ENCODE data around the gene MAMLD1.

Gene MAMLD1

GRCh38 chrX:150486011-150486410 is 122.9 kb downstream of the MAMLD1 start:
- DNase-seq (ENCODE audit: low read depth in 1 of 2, low spot score in 1 of 2), result peak in 1 of 2 experiments; percentile 47
- Histone ChIP-seq H3K4me3 (replicated peaks; ENCODE audit: insufficient read depth, low read length) (no peak overlapping the region), H3K27me3 (ENCODE audit: insufficient read depth, poor library complexity, severe bottlenecking) (no peaks in the 10 kb centered on the region), H3K27ac (replicated peaks) (no peak overlapping the region)
- no peak for TF ChIP-seq SPI1 (IDR thresholded peaks at IDR 0.05; ENCODE audit: borderline replicate concordance, low read depth)
- TF ChIP-seq, protein P1, sequence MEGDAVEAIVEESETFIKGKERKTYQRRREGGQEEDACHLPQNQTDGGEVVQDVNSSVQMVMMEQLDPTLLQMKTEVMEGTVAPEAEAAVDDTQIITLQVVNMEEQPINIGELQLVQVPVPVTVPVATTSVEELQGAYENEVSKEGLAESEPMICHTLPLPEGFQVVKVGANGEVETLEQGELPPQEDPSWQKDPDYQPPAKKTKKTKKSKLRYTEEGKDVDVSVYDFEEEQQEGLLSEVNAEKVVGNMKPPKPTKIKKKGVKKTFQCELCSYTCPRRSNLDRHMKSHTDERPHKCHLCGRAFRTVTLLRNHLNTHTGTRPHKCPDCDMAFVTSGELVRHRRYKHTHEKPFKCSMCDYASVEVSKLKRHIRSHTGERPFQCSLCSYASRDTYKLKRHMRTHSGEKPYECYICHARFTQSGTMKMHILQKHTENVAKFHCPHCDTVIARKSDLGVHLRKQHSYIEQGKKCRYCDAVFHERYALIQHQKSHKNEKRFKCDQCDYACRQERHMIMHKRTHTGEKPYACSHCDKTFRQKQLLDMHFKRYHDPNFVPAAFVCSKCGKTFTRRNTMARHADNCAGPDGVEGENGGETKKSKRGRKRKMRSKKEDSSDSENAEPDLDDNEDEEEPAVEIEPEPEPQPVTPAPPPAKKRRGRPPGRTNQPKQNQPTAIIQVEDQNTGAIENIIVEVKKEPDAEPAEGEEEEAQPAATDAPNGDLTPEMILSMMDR (IDR thresholded peaks at IDR 0.05; ENCODE audit: insufficient read depth, low read length), result peak; percentile 40

GRCh38 chrX:150487369-150488094 is 124.4 kb downstream of the MAMLD1 start:
- Histone ChIP-seq H3K4me3 (replicated peaks; ENCODE audit: insufficient read depth, low read length) (no peak overlapping the region), H3K27me3 (ENCODE audit: insufficient read depth, poor library complexity, severe bottlenecking) (no peaks in the 10 kb centered on the region), H3K27ac (replicated peaks) (no peak overlapping the region)
- DNase-seq (ENCODE audit: low read depth in 1 of 2, low spot score in 1 of 2), result no peak
- TF ChIP-seq, protein P1 (IDR thresholded peaks at IDR 0.05; ENCODE audit: insufficient read depth, low read length), result no peak

DNA sequence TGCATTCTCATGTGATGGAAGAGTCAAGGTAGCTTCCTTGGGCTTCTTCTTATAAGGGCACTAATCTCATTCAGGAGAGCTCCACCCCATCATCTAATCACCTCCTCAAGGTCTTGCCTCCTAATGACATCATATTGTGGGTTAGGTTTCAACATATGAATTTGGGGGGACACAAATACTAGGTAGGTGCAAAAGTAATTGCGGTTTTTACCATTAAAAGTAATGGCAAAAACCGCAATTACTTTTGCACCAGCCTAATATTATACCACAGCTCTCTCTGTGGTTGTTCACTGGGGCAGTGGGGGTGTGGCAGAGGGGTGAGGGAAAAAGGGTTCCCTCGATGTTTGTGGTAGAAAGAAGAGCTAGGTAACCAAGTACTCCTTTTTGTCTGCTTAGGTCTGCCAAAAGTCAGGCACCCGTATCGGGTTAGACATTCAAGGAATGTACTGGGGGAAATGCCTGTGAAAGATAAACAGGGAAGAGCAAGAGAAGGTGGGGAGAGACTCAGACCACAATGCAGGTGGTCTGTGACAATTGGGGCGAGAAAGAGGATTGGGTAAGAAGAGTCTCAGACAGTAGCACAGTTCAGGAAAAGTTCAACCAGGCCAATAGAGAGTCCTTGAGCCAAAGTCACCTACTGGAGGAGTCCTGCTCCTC is 126.4 kb downstream of the MAMLD1 start:
- Histone ChIP-seq H3K27ac (replicated peaks) (no peak overlapping the region), H3K27me3 (ENCODE audit: insufficient read depth, poor library complexity, severe bottlenecking) (no peaks in the 10 kb centered on the region), H3K4me3 (replicated peaks; ENCODE audit: insufficient read depth, low read length) (no peak overlapping the region)
- no peak for DNase-seq (ENCODE audit: low read depth in 1 of 2, low spot score in 1 of 2)
- TF ChIP-seq SPI1 (IDR thresholded peaks at IDR 0.05; ENCODE audit: borderline replicate concordance, low read depth) (no peak), GABPA (IDR thresholded peaks at IDR 0.05; ENCODE audit: low read depth) (no peak), POLR2AphosphoS5 (IDR thresholded peaks at IDR 0.05; ENCODE audit: low read depth) (no peak), REST (IDR thresholded peaks at IDR 0.05; ENCODE audit: insufficient replicate concordance, low read depth) (no peak)
- TF ChIP-seq, protein P1 (IDR thresholded peaks at IDR 0.05; ENCODE audit: insufficient read depth, low read length), result no peak

DNA sequence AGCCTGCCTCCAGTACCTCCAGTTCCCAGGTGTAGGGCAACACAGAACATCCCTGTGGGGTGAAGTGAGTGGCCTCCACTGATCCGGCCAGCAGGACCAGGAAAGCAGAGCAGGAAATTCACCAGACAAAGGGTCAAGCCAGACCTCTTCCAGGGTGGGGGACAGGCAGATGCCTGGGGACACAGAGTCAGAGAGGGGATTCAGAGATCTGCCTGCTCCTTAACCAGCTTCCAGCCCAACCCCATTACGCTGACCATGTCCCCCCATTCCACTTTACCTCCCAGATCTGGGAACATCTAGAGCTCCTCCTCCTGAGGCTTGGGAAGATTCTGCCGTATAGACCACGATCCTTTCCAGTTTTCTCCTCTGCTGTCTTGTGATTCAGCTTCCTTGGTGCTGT is 132.4 kb downstream of the MAMLD1 start:
- no peak overlapping the region for H3K4me3 ChIP-seq (replicated peaks; ENCODE audit: insufficient read depth, low read length)
- H3K27ac ChIP-seq (replicated peaks), result no peak overlapping the region
- no peak for DNase-seq (ENCODE audit: low read depth in 1 of 2, low spot score in 1 of 2)
- no peaks in the 10 kb centered on the region for H3K27me3 ChIP-seq (ENCODE audit: insufficient read depth, poor library complexity, severe bottlenecking)
- TF ChIP-seq SPI1 (IDR thresholded peaks at IDR 0.05; ENCODE audit: borderline replicate concordance, low read depth) (no peak), REST (IDR thresholded peaks at IDR 0.05; ENCODE audit: insufficient replicate concordance, low read depth) (no peak), POLR2AphosphoS5 (IDR thresholded peaks at IDR 0.05; ENCODE audit: low read depth) (no peak), GABPA (IDR thresholded peaks at IDR 0.05; ENCODE audit: low read depth) (no peak)
- TF ChIP-seq, protein P1 (IDR thresholded peaks at IDR 0.05; ENCODE audit: insufficient read depth, low read length), result no peak
